Measurements from ENCODE around the gene LIPE.
A peak's percentile ranks its signal among the peaks of the same experiment; 100 is the strongest.

LIPE gene

DNA sequence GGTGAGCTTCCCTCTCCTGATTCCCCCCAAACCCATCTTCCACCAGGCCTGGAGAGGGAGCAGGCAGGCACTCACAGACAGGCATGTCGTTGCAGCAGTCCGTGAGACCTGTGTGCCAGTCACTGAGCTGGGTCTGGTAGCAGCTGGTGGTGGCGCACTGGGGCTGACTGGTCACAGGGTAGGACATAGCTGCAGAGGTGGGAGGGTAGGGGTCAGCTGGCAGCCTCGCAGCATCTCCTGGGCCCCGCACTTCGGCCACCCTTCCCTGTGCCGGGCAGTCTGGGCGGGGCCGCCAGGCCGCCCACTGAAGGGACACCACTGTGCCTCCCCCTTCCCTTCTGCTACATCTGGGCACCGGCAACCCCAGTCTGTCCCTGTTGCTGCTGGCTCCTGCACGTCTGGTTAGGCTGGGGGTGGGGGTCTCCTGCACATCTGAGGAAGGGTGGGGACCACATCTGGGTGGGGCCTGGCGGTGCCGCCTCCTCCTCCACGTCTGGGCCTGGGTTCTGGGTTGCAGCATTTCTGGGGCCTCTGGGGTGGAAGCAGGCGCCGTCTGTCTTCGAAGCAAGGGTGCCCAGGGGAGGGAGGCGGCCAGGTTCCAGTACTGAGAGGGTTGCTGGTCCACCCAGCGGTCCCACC lies 38.2 kb downstream of the LIPE start:
- no peak for DNase-seq (ENCODE audit: low read depth in 2 of 3, low spot score in 1 of 3)

GRCh38 chr19:42386974-42387707 lies 40.0 kb downstream of the LIPE start:
- peak; percentile 30 to 57 (median 49) for DNase-seq (ENCODE audit: low read depth in 2 of 3, low spot score in 1 of 3)

GRCh38 chr19:42380155-42380554 lies 47.0 kb downstream of the LIPE start:
- no peak for DNase-seq (ENCODE audit: low read depth in 2 of 3, low spot score in 1 of 3)

GRCh38 chr19:42378225-42379215 lies 48.7 kb downstream of the LIPE start:
- DNase-seq (ENCODE audit: low read depth in 2 of 3, low spot score in 1 of 3) = no peak

DNA sequence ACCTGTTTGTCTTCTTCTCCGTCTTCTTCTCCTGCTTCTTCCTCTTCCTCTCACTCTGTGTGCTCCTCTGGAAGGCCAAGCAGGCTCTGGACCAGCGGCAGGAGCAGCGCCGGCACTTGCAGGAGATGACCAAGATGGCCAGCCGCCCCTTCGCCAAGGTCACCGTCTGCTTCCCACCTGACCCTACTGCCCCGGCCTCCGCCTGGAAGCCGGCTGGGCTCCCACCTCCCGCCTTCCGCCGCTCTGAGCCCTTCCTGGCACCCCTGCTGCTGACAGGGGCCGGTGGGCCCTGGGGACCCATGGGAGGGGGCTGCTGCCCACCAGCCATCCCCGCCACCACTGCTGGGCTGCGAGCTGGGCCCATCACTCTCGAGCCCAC lies 51.0 kb downstream of the LIPE start:
- DNase-seq (ENCODE audit: low read depth in 2 of 3, low spot score in 1 of 3) = no peak

DNA sequence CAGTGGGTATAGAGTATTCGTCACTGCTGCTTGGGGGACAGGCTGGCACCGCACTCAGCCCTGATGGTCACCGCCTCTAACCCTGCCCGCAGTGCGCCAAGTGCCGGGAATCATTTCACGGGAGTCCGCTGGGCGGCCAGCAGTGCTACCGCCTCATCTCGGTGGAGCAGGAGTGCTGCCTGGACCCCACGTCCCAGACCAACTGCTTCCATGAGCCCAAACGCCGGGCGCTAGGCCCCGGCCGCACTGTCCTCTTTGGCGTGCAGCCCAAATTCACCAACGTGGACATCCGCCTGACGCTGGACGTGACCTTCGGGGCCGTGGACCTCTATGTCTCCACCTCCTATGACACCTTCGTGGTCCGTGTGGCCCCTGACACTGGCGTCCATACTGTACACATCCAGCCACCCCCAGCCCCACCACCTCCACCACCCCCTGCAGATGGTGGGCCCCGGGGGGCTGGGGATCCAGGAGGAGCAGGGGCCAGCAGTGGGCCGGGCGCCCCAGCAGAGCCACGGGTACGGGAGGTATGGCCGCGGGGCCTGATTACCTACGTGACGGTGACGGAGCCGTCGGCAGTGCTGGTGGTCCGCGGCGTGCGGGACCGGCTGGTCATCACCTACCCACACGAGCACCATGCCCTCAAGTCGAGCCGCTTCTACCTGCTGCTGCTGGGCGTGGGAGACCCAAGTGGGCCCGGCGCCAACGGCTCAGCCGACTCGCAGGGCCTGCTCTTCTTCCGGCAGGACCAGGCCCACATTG lies 51.6 kb downstream of the LIPE start:
- no peak for DNase-seq (ENCODE audit: low read depth in 2 of 3, low spot score in 1 of 3)

GRCh38 chr19:42374826-42375376 lies 52.3 kb downstream of the LIPE start:
- no peak for DNase-seq (ENCODE audit: low read depth in 2 of 3, low spot score in 1 of 3)

DNA sequence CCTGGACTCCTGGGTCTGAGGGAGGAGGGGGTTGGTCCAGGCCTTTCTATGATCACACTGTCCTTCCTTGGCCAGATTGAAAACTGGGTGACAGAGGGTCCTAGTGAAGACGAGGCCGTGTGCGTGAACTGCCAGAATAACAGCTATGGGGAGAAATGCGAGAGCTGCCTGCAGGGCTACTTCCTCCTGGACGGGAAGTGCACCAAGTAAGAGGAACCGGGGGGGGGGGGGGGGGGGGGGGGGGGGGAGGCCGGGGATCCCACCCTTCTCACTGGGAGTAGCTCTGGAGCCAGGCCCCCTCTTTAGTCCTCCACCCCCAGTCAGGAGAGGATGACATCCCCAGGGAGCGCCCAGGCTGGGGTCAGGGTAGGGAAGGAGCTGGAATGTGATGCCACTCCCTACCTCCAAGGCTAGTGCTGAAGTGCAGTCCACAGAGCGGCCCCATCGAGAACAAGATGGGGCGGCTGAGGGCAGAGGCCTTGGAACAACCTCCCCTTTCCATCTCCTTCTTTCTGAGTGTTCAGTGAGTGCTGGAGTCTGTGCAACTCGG lies 56.5 kb downstream of the LIPE start:
- DNase-seq (ENCODE audit: low read depth in 2 of 3, low spot score in 1 of 3) = no peak

GRCh38 chr19:42370068-42370520 lies 57.1 kb downstream of the LIPE start:
- no peak for DNase-seq (ENCODE audit: low read depth in 2 of 3, low spot score in 1 of 3)

DNA sequence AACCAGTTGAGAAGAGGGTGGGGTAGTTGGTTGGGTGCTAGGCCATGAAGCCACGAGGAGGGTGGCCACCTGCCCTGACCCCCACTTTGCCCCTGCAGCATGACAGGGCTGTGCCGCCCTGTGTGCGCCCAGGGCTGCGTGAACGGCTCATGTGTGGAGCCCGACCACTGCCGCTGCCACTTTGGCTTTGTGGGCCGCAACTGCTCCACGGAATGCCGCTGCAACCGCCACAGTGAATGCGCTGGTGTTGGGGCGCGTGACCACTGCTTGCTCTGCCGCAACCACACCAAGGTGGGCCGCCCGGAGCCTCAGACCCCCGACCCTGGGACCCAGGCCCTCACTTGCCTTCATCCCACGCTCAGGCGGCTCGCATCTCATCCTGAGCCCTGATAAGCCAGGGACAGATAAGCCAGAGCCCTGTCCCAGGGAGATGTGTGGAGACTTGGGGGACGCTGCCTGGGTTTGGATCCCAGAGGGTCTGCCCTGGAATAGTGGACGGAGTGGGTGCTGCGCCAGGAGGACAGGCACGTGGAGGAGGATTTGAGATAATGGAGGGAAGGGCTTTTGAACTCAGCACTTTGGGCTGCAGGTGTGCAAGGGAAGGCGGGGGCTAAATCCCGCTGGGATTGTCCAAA lies 57.6 kb downstream of the LIPE start:
- DNase-seq (ENCODE audit: low read depth in 2 of 3, low spot score in 1 of 3) = no peak

DNA sequence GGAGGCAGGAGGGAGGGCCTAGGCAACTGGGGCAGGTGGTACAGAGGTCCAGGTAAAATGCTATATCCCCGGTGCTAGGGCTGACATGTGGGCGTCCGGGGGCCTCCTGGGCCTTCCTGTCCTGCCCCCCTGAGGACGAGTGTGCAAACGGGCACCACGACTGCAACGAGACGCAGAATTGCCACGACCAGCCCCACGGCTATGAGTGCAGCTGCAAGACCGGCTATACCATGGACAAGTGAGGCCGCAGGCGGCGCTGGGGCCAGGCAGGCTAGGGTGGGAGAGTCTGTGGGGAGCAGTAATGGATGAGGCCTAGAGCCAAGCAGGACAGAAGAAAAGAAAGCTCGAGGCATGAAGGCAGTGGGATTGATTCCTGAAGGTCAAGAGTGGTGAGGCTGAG lies 58.4 kb downstream of the LIPE start:
- DNase-seq (ENCODE audit: low read depth in 2 of 3, low spot score in 1 of 3) = no peak

DNA sequence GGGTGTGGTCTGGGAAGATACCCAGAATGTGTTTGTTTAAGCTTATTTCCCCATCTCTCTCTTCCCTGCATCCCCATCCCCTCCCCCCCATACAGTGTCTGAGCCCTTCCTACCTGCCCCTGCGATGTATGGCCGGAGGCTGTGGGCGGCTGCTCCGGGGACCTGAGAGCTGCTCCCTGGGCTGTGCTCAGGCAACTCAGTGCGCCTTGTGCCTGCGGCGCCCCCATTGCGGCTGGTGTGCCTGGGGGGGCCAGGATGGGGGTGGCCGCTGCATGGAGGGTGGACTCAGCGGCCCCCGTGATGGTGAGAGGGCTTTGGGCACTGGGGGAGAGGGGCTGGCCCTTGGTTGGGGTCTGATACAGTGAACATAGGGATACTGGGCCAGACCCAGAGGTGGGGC lies 58.8 kb downstream of the LIPE start:
- DNase-seq (ENCODE audit: low read depth in 2 of 3, low spot score in 1 of 3) = no peak

GRCh38 chr19:42367929-42368328 lies 59.3 kb downstream of the LIPE start:
- DNase-seq (ENCODE audit: low read depth in 2 of 3, low spot score in 1 of 3) = no peak

- no peak for DNase-seq (ENCODE audit: low read depth in 2 of 3, low spot score in 1 of 3)
Measured at GRCh38 chr19:42366673-42367072, 60.5 kb downstream of the LIPE start.

GRCh38 chr19:42363614-42364346 lies 63.4 kb downstream of the LIPE start:
- DNase-seq (ENCODE audit: low read depth in 2 of 3, low spot score in 1 of 3) = no peak

DNA sequence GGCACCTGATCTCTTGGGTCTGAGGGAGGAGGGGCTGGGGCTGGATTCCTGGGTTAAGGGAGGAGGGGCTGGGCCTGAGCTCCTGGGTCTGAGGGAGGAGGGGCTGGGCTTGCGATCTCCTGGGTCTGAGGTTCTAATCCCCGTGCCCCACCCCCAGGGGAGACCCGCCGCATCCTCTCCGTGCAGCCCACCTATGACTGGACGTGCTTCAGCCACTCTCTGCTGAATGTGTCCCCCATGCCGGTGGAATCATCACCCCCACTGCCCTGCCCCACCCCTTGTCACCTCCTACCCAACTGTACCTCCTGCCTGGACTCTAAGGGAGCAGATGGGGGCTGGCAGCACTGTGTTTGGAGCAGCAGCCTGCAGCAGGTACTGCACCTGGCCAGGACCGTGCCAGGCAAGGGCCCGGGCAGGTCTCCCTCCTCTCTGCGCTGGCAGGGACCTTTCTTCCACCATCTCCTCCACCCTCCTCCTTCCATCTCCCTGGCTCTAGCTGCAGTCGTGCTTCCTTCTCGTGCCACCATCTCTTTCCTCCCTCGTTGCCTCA lies 64.2 kb downstream of the LIPE start:
- DNase-seq (ENCODE audit: low read depth in 2 of 3, low spot score in 1 of 3) = no peak

DNA sequence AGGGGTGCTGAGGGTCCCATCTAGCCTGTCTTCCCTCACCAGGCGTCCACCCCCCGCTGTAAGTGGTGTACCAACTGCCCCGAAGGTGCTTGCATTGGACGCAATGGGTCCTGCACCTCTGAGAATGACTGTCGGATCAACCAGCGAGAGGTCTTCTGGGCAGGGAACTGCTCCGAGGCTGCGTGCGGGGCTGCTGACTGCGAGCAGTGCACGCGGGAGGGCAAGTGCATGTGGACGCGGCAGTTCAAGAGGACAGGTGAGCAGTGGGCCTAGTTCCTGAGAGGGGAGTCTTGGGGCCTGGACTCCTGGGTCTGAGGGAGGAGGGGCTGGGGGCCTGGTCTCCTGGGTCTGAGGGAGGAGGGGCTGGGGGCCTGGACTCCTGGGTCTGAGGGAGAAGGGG lies 64.8 kb downstream of the LIPE start:
- DNase-seq (ENCODE audit: low read depth in 2 of 3, low spot score in 1 of 3) = no peak

- DNase-seq (ENCODE audit: low read depth in 2 of 3, low spot score in 1 of 3) = no peak
Measured at GRCh38 chr19:42361545-42361910, 65.7 kb downstream of the LIPE start.
